Measurements from ENCODE around the gene DLX3.

The DLX3 gene

GRCh38 chr17:49991409-49991808, 3.6 kb downstream of the DLX3 start:
- DNase-seq = no peak

- no peak for DNase-seq
Measured at GRCh38 chr17:49990921-49991320, 4.1 kb downstream of the DLX3 start.

- no peak for DNase-seq
Measured at GRCh38 chr17:49990331-49990730, 4.7 kb downstream of the DLX3 start.

- no peak for DNase-seq
Measured at GRCh38 chr17:49989518-49989880, 5.5 kb downstream of the DLX3 start.

- peak; percentile 60 for DNase-seq
Measured at GRCh38 chr17:49987681-49988441, 7.2 kb downstream of the DLX3 start.

GRCh38 chr17:49987290-49987585, 7.8 kb downstream of the DLX3 start:
- DNase-seq = no peak

GRCh38 chr17:49986396-49987289, 8.4 kb downstream of the DLX3 start:
- DNase-seq = no peak

- no peak for DNase-seq
Measured at GRCh38 chr17:49985310-49985990, 9.6 kb downstream of the DLX3 start.

GRCh38 chr17:49984776-49985175, 10.2 kb downstream of the DLX3 start:
- no peak for DNase-seq

- DNase-seq = no peak
Measured at GRCh38 chr17:49984283-49984682, 10.7 kb downstream of the DLX3 start.

- no peak for DNase-seq
Measured at GRCh38 chr17:49980703-49981197, 14.3 kb downstream of the DLX3 start.

- DNase-seq = no peak
Measured at GRCh38 chr17:49979748-49980479, 15.1 kb downstream of the DLX3 start.

- no peak for DNase-seq
Measured at GRCh38 chr17:49978501-49978900, 16.5 kb downstream of the DLX3 start.

GRCh38 chr17:49977463-49978389, 17.3 kb downstream of the DLX3 start:
- no peak for DNase-seq

GRCh38 chr17:49976828-49977202, 18.2 kb downstream of the DLX3 start:
- DNase-seq = no peak

- no peak for DNase-seq
Measured at GRCh38 chr17:49976163-49976827, 18.7 kb downstream of the DLX3 start.

- no peak for DNase-seq
Measured at GRCh38 chr17:49975531-49975930, 19.5 kb downstream of the DLX3 start.

- DNase-seq = no peak
Measured at GRCh38 chr17:49973271-49973615, 21.8 kb downstream of the DLX3 start.

GRCh38 chr17:49972486-49973270, 22.3 kb downstream of the DLX3 start:
- no peak for DNase-seq

GRCh38 chr17:49971848-49972485, 23.1 kb downstream of the DLX3 start:
- no peak for DNase-seq

Data from EL (cell line).